Head of caudate nucleus (tissue), 42 donors: ENCODE results near the gene GPR173.

Experiments used
- DNase-seq, 42 donors: peaks; one replicate each; pipeline versions ENCODE4 v3.0.0 to v3.0.0-alpha.2; 2020 to 2021; ENCODE audit warnings: mixed read lengths in 7 of 42
- intact Hi-C: fragments of 100-400 bp; cut with DNase I; formaldehyde crosslinking; loops from one replicate; pipeline ENCODE4 v1.15.0; 2022

GPR173 gene, protein sequence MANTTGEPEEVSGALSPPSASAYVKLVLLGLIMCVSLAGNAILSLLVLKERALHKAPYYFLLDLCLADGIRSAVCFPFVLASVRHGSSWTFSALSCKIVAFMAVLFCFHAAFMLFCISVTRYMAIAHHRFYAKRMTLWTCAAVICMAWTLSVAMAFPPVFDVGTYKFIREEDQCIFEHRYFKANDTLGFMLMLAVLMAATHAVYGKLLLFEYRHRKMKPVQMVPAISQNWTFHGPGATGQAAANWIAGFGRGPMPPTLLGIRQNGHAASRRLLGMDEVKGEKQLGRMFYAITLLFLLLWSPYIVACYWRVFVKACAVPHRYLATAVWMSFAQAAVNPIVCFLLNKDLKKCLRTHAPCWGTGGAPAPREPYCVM

DNA sequence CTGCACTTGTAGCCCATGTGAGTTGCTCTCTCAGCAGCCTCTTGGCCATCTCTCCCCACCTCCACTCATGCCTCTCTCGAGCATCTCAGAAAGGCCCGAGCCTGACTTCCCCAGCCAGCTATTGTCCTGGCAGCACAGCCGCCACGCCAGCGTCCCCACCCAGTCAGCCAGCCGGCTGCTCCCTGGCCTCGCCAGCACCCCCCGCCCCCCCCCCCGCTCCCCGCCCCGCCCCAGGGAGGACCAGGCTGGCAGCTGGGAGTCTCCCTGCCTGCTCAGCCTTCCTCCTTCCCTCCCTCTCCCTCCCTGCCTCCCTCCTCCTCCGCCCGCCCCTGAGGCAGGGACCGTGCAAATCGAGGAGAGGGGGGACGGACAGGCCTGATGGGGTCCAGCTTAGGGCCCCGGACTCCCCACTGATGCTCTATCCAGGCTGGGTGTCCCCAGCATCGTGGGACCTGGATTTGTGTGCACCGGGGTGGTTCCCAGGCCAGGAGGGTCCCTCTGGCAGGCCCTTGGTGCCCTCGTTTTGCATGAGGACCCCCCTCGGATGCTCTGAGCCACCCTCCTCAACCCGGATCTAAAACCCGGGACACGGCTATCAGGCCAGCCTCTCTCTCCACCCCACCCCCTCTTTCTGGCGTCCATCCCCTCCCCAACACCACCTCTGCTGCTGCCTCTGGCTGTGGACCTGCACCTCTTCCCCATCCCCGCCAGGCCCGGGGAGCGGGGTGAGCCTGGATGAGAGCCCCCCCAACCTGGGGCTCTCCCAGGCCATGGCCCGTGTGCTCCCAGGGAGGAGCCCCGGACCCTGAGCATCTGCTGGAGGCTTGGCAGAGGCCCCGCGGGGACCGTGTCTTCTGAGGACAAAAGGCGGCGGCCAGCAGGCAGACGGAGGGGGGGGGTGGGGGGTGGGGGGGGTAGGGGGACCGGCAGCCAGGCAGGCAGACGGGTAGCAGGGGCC lies at the start of gene GPR173:
TSS of gene GPR173 (plus strand) at position 621 of the 958 bp plus-strand sequence. CDS start 27,833 bp downstream, outside the sequence.
- intact Hi-C loops = no loop called here
- DNase-seq = peak; percentile 34 to 85 (median 72)

DNA sequence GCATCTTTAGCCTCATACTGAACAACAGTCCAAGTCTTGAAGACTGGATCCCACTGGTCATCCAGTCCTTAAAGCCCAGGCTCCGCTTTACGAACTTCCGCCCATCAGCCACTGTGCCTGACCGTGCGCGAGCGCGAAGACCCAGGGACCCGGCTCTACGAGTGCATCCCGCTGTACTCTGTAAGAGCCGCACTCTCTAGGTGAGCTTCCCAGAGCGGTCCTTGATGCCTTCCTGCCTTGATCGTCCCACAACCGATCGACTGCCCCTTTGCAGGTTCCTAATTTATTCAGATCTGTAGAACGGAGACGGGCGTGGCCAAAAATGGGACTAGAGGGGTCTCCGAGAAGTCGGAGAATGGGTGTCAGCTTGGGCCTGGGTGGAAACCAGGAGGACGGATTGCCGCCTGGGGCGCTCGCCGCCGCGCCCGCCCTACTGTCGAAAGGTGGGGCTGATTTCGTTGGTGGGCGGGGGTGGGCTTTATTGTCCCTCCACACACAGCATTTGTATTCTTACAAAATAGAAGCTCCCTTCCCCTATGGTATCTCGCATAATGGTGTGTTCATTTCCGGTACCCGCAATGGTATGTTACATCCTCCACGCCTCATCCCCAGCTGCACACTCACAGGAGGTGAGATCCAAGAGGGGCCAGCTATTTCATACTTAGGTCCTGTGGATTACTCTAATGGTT lies 48.0 kb upstream of the GPR173 start:
- DNase-seq = no peak
- intact Hi-C loops = no loop called here

DNA sequence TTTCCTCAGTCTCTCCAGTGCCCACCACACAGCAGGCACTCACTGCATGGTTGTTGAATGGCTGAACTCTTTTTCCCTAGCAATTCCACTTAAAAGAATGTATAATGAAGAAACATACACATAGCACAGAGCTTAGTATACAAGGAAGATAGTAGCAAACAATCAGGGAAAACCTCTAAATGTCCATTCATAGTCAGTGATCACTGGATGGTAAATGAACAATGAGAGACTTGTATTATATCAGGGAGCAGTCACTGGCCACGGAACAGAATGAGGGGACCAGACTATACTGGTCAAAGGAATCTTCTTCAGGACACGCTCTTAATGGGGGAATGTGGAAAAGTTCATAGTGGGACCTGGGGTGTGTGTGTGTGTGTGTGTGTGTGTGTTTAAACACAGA lies 46.6 kb upstream of the GPR173 start:
- intact Hi-C loops = no loop called here
- DNase-seq = no peak

DNA sequence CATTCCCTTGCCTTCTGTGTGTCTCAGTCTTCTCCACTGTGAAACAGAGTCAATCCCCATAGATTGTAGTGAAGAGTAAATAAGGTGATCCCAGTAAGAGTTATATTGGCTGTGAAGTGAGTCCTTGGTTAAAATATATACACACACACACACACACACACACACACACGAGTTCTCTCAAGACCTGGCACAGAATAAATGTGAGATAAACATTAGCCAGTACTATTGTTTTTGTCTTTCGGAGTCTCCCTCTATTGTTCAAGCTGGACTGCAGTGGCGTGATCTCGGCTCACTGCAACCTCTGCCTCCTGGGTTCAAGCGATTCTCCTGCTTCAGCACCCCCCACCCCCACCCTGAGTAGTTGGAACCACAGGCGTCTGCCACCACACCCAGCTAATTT lies 45.5 kb upstream of the GPR173 start:
- intact Hi-C loops = no loop called here
- no peak for DNase-seq

DNA sequence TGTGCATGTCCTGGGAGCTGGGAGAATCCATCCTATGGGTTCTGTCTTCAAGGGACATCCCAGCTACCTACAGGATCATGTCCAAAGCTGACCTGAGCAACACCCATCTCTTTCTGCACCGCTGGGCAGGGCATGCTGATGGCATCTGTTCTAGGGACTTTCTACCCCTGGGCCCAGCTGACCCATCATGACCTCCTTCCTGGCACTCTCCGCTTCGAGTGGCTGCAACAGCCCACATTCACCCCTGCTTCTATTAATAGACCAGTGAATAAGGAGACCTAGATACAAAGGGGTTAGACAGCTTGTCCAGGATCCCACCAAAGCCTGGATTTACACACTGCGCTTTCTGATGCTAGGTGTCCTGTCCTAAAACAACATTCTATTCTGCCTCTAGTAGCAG lies 44.6 kb upstream of the GPR173 start:
- DNase-seq = no peak

DNA sequence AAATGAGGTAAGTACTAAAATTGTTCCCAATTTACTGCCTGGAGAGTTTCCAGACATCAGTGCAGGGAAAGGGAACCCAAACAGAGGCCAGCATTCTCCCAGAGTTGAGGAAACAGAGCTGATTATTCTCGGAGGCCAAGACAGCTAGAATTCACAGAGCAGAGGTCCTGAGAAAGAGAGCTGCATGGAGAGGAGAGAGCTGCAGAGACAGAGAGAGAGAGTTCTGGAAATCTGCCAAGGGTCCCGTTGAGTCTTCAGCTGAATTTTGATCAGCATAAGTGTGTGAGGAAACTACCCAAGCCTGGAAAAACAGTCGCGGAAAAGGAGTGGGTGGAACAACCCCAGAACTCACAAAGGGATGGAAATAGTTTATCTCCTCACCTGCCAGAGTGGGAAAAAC lies 43.8 kb upstream of the GPR173 start:
- intact Hi-C loops = no loop called here
- peak in 13 of 42 donors; percentile 10 to 48 (median 25) for DNase-seq

More for the DNA sequence above, 44.6 kb upstream of the GPR173 start:
- intact Hi-C loops = no loop called here

DNA sequence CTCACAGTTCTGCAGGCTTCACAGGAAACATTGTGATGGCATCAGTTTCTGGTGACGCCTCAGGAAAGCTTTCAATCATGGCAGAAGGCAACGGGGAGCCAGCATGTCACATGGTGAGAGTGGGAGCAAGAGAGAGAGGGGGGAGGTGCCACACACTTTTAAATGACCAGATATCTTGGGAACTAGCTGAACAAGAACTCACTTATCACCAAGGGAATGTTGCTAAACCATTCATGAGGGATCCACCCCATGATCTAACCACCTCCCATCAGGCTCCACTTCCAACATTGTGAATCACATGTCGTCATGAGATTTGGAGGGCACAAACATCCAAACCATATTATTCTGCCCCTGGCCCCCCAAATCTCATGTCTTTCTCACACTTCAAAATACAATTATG lies 43.3 kb upstream of the GPR173 start:
- no peak for DNase-seq
- intact Hi-C loops = no loop called here

DNA sequence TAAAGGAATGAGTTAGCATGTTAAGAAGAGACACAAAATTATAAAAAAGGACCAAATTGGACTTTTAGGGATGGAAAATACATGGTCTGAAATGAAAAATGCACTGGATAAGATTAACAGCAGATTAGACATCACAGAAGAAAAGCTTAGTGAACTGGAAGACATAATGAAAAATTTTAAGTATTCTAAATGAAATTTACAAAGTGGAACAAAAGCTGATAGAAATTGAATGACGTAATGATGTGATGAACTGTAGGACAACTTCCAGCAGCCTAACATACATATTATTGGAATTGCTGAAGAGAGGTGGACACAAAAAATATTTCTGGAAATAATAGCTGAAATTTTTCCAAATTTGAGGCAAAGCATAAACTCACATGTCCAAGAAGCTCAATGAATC lies 39.6 kb upstream of the GPR173 start:
- intact Hi-C loops = no loop called here
- DNase-seq = no peak

DNA sequence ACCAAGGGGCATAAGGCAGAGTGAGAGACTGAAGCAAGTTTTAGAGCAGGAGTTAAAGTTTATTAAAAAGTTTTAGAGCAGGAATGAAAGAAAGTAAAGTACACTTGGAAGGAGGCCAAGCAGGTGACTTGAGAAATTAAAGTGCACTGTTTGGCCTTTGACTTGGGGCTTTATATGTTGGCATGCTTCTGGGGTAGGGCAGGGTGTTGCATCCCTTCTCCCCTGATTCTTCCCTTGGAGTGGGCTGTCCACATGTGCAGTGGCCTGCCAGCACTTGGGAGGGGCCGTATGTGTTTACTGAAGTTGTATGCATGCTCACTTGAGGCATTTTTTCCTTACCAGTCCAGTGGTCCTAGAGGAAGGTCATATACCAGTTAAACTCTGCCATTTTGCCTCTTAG lies 35.3 kb upstream of the GPR173 start:
- DNase-seq = no peak
- intact Hi-C loops = no loop called here

DNA sequence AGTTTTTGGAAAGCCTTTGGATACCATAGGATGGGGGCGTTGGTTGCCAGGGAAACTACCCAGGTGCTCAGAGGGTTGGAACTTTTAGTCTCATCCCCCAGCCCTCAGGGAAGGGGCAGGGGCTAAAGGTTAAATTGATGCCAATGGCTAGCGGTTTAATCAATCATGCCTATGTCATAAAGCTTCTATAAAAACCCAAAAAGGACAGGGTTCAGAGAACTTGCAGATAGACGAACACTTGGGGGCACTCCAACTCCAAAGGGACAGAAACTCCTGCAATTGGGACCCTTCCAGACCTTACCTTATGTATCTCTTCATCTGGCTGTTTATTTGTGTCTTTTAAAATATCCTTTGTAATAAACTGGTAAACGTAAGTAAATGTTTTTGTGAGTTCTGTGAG lies 30.0 kb upstream of the GPR173 start:
- intact Hi-C loops = no loop called here
- DNase-seq = peak in 1 of 42 donors; percentile 36

DNA sequence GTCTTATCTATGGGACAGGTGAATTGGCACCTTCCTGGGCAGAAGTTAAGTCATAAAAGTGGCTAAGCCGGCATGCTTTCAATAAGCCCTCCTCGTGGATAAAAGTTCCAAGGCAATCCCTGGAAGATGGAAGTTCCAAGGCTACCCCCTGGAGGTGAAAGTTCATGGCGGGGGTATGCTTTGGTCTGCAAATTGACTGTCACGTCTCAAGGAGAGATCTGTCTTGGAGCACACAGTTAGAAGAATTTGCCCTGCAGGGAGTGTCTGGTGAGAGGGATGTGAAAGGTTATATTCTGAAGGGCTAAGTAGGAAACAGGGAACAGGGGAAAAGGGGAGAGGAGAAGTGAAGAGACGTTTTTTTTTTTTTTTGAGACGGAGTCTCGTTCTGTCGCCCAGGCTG lies 26.2 kb upstream of the GPR173 start:
- no peak for DNase-seq
- intact Hi-C loops = no loop called here

DNA sequence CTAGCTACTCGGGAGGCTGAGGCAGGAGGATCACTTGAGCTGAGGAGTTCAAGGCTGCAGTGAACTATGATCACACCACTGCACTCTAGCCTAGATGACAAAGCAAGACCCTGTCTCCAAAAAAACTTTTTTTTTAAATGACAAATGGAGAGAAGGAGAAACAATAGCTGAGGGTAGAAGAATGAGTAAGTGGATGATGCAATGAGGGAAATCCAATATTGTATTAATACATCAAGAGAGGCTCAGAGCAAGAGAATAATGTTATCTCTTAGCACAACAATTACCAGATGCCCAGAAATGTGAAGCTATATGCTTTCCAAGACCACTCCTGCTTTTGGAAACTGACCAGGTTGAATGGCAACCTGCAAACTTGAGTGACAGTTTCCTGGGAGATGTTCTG lies 19.9 kb upstream of the GPR173 start:
- DNase-seq = no peak
- intact Hi-C loops = no loop called here

DNA sequence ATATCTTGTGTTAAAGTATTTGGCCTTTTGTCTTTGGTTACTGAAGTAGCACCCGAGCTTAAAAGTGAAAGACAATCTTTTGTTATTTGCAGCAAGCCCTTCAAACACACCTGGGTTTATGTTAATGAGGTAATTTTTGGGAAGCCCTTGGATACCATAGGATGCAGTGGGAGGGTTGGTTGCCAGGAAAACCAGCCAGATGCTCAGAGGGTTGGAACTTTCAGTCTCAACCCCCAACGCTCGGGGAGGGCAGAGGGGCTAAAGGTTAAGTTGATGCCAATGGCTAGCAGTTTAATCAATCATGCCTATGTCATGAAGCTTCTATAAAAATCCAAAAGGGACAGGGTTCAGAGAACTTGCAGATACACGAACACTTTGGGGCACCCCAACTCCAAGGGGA lies 17.2 kb upstream of the GPR173 start:
- DNase-seq = no peak
- intact Hi-C loops = no loop called here

DNA sequence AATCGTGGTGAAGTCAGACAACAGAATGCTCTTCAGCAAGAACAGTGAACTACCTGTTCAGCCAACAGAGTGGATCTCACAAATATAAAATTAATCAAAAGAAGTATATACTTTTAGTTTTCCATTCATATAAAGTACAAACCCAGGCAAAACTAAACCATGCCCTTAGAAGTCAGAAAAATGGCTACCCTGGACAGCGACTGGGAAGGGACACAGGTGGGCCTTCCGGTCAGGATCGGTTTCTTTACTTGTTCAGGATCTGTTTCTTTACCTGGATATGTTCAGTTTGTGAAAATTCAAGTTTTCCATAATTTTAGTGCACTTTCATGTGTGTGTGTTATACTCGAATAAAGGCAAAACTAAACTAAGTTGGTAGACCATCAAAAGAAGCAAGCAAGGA lies 12.4 kb upstream of the GPR173 start:
- intact Hi-C loops = no loop called here
- no peak for DNase-seq

DNA sequence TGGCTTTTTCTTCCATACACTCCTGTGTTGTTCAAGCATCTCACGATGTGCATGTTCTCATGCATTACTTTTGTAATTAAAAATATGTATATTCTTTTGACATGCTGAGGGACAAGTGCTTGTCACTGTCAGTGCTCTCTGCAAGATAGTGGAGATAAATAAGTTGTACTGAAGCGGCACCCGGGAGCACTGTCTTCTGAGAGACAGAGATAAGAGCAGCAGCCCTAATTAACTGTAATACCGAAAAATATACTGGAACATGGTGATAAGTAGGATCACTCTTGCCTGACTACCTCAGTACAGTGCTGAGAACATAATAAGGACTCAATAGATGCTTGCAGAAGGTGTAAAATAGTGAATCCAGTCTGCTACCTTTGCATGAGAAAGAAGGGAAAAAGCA lies 9.4 kb upstream of the GPR173 start:
- intact Hi-C loops = no loop called here
- no peak for DNase-seq

DNA sequence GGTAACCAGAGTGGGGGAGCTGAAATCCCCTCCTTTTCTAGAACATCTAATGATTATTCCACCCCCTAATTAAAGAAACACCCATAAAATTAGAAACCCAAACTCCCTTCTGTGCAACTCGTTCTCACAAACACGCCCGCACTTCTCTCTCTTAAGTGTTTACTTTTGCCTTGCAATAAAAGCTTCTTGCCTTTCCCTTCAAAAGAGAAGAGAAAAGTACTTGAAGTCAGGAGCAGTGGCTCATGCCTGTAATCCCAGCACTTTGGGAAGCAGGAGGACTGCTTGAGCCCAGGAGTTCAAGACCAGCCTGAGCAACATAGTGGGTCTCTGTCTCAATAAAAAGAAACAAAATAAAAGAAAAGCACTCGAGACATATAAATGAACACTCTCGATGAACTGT lies 3.6 kb upstream of the GPR173 start:
- no peak for DNase-seq
- intact Hi-C loops = no loop called here

DNA sequence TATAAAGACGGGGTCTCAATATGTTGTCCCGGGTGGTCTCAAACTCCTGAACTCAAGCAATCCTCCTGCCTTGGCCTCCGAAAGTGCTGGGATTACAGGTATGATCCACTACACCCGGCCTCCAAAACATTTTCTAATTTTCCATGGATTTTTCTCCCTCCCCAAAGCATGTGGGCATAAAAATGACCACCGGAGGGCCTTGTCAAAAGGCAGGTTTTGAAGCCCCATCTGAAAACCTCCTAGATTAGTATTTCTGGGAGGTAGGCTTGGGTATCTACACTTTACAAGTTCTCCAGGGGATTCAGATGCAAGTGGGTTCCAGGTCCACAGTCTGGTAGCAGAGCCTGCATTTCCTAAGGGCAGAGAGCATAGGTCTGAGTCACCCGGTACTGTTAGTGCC lies 1.4 kb upstream of the GPR173 start:
- DNase-seq = no peak
- intact Hi-C loops = no loop called here

DNA sequence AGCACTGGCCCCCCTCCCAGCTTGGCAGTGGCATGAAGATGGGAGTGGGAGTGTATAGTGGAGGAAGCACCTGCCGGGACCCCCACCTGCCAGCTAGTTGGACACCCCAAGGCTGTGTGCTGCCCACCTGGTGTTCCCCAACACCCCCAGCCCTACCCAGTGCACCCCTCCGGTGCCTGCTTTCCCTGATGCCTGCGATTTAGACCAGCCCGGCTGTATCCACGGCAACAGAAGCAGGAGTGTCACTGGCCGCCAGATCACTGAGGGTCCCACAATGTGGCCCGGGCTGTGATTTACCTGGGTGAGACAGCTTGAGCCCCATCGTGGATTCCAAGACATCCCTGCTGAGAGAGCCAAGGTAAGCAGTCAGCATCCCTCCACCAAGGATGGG lies 533 bp downstream of the GPR173 start:
- peak in 4 of 42 donors; percentile 3 to 23 (median 14) for DNase-seq
- intact Hi-C loops = no loop called here

DNA sequence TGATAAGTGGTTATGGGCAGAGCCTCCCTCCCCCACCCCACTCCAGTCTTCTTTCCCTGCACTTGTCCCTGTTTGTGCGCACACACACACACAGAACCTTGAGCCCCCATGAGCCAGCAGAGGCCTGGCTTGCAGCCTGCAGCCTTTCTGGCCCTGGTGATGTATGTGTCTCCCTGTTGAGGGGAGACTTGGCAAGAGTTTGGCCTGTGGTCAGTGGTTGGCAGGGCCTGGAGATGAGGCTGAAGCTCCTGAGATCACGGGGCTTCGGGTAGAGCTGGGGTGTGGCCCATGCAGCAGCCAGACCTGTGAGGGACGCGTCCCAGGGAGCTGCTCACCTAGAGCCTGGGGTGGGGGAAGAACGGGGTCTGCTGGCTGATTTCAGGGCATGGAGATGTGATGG lies 2.3 kb downstream of the GPR173 start:
- intact Hi-C loops = no loop called here
- DNase-seq = no peak
